Measurements from ENCODE around the gene GMCL2.

GRCh38 chr5:178187014-178187413 is at the start of gene GMCL2:
- TF ChIP-seq CTCF (IDR thresholded peaks at IDR 0.05; ENCODE audit: low read depth, low read length, missing input control) (no peak), MAX (IDR thresholded peaks at IDR 0.05) (no peak), ATF3 (IDR thresholded peaks at IDR 0.05) (no peak), REST (IDR thresholded peaks at IDR 0.05) (no peak), RAD21 (IDR thresholded peaks at IDR 0.05) (no peak), RXRA (IDR thresholded peaks at IDR 0.05) (no peak), SP1 (IDR thresholded peaks at IDR 0.05) (no peak), YY1 (IDR thresholded peaks at IDR 0.05) (no peak), JUND (IDR thresholded peaks at IDR 0.05) (no peak), FOXA1 (IDR thresholded peaks at IDR 0.05) (no peak), ZBTB33 (IDR thresholded peaks at IDR 0.05) (no peak), GABPA (IDR thresholded peaks at IDR 0.05 in 1 of 2, conservative IDR thresholded peaks at IDR 0.05 in 1 of 2) (no peak), HNF4A (conservative IDR thresholded peaks at IDR 0.05) (no peak)

Measured in liver (tissue), 3 donors.